Measurements from ENCODE around the gene CSNK2A1.
"Not testable (repeated sequence)": the region's sequence is repeated elsewhere in the genome, so short reads cannot be mapped to it uniquely, and the experiment has no call there.

CSNK2A1 gene

GRCh38 chr20:480044-480443 lies 63.5 kb downstream of the CSNK2A1 start:
- DNase-seq: no peak

- no peak for DNase-seq
Observed at GRCh38 chr20:479487-479886, 64.1 kb downstream of the CSNK2A1 start.

GRCh38 chr20:478949-479429 lies 64.6 kb downstream of the CSNK2A1 start:
- no peak for DNase-seq

- no peak for DNase-seq
Observed at GRCh38 chr20:478010-478948, 65.3 kb downstream of the CSNK2A1 start.

GRCh38 chr20:476561-477249 lies 66.9 kb downstream of the CSNK2A1 start:
- DNase-seq: not testable (repeated sequence)

- no peak for DNase-seq
Observed at GRCh38 chr20:475463-476357, 67.9 kb downstream of the CSNK2A1 start.

- DNase-seq: no peak
Observed at GRCh38 chr20:474581-474980, 69.0 kb downstream of the CSNK2A1 start.

- no peak for DNase-seq
Observed at GRCh38 chr20:472889-473292, 70.7 kb downstream of the CSNK2A1 start.

- DNase-seq: no peak
Observed at GRCh38 chr20:472137-472846, 71.3 kb downstream of the CSNK2A1 start.

- no peak for DNase-seq
Observed at GRCh38 chr20:469746-470490, 73.7 kb downstream of the CSNK2A1 start.

GRCh38 chr20:467755-468154 lies 75.8 kb downstream of the CSNK2A1 start:
- no peak for DNase-seq

GRCh38 chr20:462199-462991 lies 81.2 kb downstream of the CSNK2A1 start, which contains the start of gene TBC1D20:
Gene TBC1D20, minus strand, starts transcription at chr20:462533. Its CDS starts 128 bp downstream, at chr20:462405.
- peak; percentile 87 for DNase-seq

- peak; percentile 43 for DNase-seq
Observed at GRCh38 chr20:461254-462198, 82.1 kb downstream of the CSNK2A1 start.

GRCh38 chr20:460707-461106 lies 82.9 kb downstream of the CSNK2A1 start:
- DNase-seq: no peak

- no peak for DNase-seq
Observed at GRCh38 chr20:460180-460579, 83.4 kb downstream of the CSNK2A1 start.

- DNase-seq: no peak
Observed at GRCh38 chr20:458776-459175, 84.8 kb downstream of the CSNK2A1 start.

GRCh38 chr20:454951-455350 lies 88.6 kb downstream of the CSNK2A1 start:
- no peak for DNase-seq

GRCh38 chr20:452021-452420 lies 91.6 kb downstream of the CSNK2A1 start:
- not testable (repeated sequence) for DNase-seq
